ENCODE measurements around the gene CADM1. TPM values are rescaled to one million over a fixed set of nuclear protein-coding genes. Genes with fewer than 3 reads are reported as not detected.

CADM1 gene
- total RNA-seq, 4 donors from 2014 or later: 17.1 to 49.8 (median 30.7) TPM

DNA sequence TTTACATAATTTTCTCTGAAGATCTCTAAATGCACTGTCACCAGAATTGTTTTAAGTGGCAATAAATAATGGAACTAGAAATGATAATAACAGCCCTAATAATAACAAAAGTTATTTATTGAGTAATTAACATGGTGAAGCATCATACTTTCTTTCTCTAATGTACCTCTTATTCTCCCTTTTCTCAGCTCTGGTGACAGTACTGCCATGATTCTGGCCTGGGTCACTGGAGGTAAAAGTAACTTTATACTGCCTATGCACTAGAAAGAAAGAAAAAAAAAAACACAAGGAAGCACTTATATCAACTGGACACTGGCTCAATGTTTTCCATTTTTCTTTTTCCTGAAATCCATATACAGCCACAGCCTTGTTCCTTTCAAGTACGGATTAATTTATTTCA lies 43.7 kb downstream of the CADM1 start:
- Histone ChIP-seq H3K36me3 (no peaks in the 10 kb centered on the region), H3K4me3 (no peak overlapping the region), H3K9me3 (no peaks in the 10 kb centered on the region), H3K4me1 (peaks cover 0 to 7% (median 0%) of the 10 kb centered on the region in 4 donors), H3K27me3 (no peaks in the 10 kb centered on the region), H3K27ac (peak overlapping the region in 1 of 4 donors; percentile 29)
- TF ChIP-seq EP300 (IDR thresholded peaks at IDR 0.05): no peak
- TF ChIP-seq, protein P1, sequence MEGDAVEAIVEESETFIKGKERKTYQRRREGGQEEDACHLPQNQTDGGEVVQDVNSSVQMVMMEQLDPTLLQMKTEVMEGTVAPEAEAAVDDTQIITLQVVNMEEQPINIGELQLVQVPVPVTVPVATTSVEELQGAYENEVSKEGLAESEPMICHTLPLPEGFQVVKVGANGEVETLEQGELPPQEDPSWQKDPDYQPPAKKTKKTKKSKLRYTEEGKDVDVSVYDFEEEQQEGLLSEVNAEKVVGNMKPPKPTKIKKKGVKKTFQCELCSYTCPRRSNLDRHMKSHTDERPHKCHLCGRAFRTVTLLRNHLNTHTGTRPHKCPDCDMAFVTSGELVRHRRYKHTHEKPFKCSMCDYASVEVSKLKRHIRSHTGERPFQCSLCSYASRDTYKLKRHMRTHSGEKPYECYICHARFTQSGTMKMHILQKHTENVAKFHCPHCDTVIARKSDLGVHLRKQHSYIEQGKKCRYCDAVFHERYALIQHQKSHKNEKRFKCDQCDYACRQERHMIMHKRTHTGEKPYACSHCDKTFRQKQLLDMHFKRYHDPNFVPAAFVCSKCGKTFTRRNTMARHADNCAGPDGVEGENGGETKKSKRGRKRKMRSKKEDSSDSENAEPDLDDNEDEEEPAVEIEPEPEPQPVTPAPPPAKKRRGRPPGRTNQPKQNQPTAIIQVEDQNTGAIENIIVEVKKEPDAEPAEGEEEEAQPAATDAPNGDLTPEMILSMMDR (IDR thresholded peaks at IDR 0.05): no peak
- TF ChIP-seq POLR2A (IDR thresholded peaks at IDR 0.05): no peak
- 67 to 72% methylated on average over 1 of the region's 1 CpG for WGBS, 2 donors
- DNase-seq (ENCODE audit: low spot score in 2 of 2): no peak

DNA sequence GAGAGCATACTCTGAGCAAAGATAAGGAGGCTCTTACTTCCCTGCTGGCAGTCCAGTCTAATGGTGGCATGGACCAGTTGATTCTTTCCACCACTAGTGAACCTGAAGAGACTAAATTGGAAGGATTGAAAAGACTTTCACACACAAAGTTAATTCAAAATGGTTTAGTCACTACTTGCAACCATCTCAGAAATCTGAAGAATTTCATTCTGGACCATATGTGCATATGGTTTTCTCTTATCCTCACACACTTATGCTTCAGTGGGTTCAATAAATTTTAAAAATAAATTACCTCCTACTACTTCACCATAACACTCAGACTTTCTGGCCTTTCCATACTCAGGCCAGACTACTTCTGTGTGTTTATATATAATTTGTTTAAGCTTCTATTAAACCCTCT lies 44.7 kb downstream of the CADM1 start:
- Histone ChIP-seq H3K36me3 (no peaks in the 10 kb centered on the region), H3K27me3 (no peaks in the 10 kb centered on the region), H3K9me3 (no peaks in the 10 kb centered on the region), H3K27ac (peak overlapping the region in 2 of 4 donors; percentile 38 to 69), H3K4me1 (peaks cover 0 to 7% (median 0%) of the 10 kb centered on the region in 4 donors), H3K4me3 (no peak overlapping the region)
- TF ChIP-seq POLR2A (IDR thresholded peaks at IDR 0.05): no peak
- TF ChIP-seq, protein P1 (IDR thresholded peaks at IDR 0.05): no peak
- no peak for TF ChIP-seq EP300 (IDR thresholded peaks at IDR 0.05)
- DNase-seq (ENCODE audit: low spot score in 2 of 2): no peak

DNA sequence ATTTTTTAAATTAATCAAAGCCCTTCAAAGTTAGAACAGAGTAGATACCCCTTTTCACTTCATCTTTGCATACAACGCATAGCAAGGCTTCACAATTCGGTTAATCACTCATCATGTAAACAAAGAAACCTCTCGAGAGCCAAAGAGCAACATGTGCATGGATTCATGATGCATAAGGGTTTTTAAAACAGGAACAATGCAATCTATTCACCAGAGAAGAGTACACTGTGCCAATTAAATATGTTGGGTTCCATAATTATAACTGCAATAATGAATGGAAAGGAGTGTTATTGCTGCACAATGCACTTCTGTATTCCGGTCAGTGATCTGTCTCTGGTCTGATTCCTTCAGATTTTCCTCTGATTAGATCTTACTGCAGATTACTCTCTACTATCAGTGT lies 45.3 kb downstream of the CADM1 start:
- H3K4me1 ChIP-seq: peaks cover 0 to 7% (median 0%) of the 10 kb centered on the region in 4 donors
- no peaks in the 10 kb centered on the region for H3K9me3 ChIP-seq
- H3K27me3 ChIP-seq: no peaks in the 10 kb centered on the region
- TF ChIP-seq POLR2A (IDR thresholded peaks at IDR 0.05): no peak
- TF ChIP-seq, protein P1 (IDR thresholded peaks at IDR 0.05): no peak
- TF ChIP-seq EP300 (IDR thresholded peaks at IDR 0.05): peak in 1 of 2 donors; percentile 38
- 40 to 44% methylated on average over 4 of the region's 4 CpGs for WGBS, 2 donors
- no peak overlapping the region for H3K4me3 ChIP-seq
- DNase-seq (ENCODE audit: low spot score in 2 of 2): no peak
- H3K36me3 ChIP-seq: no peaks in the 10 kb centered on the region
- H3K27ac ChIP-seq: peak overlapping the region in 2 of 4 donors; percentile 38 to 69

DNA sequence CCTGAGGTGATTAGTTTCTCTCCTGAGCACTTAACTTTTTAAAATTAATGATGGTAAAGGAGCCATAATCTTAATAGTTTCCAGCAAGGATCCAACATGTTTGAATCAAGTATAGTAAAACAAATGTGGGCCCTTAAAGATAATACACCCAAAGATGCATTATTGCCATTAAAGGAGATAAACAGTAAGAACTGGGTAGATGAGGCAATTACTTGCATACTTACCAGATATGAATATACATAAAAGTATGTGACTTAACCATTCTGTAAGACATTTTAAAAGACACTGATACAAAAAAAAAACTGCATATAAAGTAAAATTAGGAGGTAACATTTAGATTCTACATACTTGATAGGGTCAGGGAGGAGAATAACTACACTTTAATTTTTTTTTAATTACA lies 48.2 kb downstream of the CADM1 start:
- DNase-seq (ENCODE audit: low spot score in 2 of 2): no peak
- Histone ChIP-seq H3K9me3 (no peaks in the 10 kb centered on the region), H3K36me3 (no peaks in the 10 kb centered on the region), H3K4me3 (no peak overlapping the region), H3K27ac (peak overlapping the region in 1 of 4 donors; percentile 51), H3K4me1 (peaks cover 0 to 10% (median 0%) of the 10 kb centered on the region in 4 donors), H3K27me3 (no peaks in the 10 kb centered on the region)
- no peak for TF ChIP-seq POLR2A (IDR thresholded peaks at IDR 0.05)
- TF ChIP-seq, protein P1 (IDR thresholded peaks at IDR 0.05): no peak

DNA sequence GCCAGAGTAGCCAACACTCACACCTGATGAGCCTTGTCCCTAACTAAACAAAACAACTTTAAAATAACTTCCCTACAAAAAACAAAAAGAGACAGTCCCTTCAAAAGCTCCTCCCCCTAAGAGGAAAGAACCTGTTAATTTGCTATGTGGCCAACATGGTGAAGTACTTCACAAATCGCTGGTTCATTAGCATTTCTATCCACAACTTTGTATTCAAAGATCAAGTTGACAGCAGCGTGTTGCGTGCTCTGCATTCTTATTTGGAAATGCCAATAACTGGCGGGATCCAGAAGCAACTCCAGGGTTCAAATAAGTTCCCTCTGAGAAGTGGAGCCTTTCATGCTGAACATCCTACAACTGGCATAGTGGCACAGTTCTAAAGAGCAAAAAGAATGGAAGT lies 48.6 kb downstream of the CADM1 start:
- peak overlapping the region in 1 of 4 donors; percentile 51 for H3K27ac ChIP-seq
- H3K4me1 ChIP-seq: peaks cover 0 to 10% (median 0%) of the 10 kb centered on the region in 4 donors
- DNase-seq (ENCODE audit: low spot score in 2 of 2): no peak
- WGBS, 2 donors: 70 to 75% methylated on average over 4 of the region's 4 CpGs
- no peak overlapping the region for H3K4me3 ChIP-seq
- no peaks in the 10 kb centered on the region for H3K9me3 ChIP-seq
- no peaks in the 10 kb centered on the region for H3K27me3 ChIP-seq
- no peaks in the 10 kb centered on the region for H3K36me3 ChIP-seq
- TF ChIP-seq, protein P1 (IDR thresholded peaks at IDR 0.05): no peak
- TF ChIP-seq POLR2A (IDR thresholded peaks at IDR 0.05) (no peak), EP300 (IDR thresholded peaks at IDR 0.05) (no peak)
